ENCODE data around the gene TBC1D14. TPM values are rescaled to one million over a fixed set of nuclear protein-coding genes. Genes with fewer than 3 reads are reported as not detected.

Gene TBC1D14
- total and polyA plus RNA-seq, 9 of the 15 experiments (the other 6 are each of a cell fraction or from before 2014, with no cell fraction given) = 2.1 to 59.6 (median 44.8) TPM

DNA sequence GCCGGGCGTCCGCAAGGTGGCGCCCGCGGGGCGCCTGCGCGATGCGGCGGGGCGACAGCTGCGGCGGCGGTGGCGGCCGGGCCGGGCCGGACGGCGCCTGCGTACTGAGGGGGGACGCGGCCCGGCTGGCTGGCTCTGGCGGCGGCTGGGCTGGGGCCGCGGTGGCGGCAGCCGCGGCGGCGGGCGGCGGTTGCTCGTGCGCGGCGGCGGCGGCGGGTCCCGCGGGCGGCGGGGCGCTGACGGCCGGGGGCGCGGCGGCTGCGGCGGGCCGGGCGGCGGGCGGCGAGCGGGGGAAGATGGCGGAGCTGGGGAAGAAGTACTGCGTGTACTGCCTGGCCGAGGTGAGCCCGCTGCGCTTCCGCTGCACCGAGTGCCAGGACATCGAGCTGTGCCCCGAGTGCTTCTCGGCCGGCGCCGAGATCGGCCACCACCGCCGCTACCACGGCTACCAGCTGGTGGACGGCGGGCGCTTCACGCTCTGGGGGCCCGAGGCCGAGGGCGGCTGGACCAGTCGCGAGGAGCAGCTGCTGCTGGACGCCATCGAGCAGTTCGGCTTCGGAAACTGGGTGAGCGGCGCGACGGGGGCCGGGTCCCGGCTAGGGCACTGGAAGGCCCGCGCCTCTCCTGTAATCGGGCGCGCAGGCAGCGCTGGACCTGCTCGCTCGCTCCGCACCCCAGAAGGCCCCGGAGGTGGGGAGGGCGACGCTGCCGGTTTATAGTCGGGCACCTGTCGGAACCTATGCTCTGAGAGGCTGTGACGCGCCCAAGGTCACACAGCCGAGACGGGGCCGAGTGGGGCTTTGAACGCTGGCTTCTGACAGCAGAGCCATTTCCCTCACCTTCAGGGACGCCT is 133.9 kb downstream of the TBC1D14 start, which contains the start of gene TADA2B (continued):
- peak; percentile 25 to 64; a peak in 1 of 4 replicates for TF ChIP-seq MAZ (CRISPR knock-in tag; conservative IDR thresholded peaks at IDR 0.05 in 1 of 2, IDR thresholded peaks at IDR 0.05 in 1 of 2)
- no peak for TF ChIP-seq ZNF232 (CRISPR knock-in tag; IDR thresholded peaks at IDR 0.05)
- TF ChIP-seq, protein P1, sequence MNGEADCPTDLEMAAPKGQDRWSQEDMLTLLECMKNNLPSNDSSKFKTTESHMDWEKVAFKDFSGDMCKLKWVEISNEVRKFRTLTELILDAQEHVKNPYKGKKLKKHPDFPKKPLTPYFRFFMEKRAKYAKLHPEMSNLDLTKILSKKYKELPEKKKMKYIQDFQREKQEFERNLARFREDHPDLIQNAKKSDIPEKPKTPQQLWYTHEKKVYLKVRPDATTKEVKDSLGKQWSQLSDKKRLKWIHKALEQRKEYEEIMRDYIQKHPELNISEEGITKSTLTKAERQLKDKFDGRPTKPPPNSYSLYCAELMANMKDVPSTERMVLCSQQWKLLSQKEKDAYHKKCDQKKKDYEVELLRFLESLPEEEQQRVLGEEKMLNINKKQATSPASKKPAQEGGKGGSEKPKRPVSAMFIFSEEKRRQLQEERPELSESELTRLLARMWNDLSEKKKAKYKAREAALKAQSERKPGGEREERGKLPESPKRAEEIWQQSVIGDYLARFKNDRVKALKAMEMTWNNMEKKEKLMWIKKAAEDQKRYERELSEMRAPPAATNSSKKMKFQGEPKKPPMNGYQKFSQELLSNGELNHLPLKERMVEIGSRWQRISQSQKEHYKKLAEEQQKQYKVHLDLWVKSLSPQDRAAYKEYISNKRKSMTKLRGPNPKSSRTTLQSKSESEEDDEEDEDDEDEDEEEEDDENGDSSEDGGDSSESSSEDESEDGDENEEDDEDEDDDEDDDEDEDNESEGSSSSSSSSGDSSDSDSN (IDR thresholded peaks at IDR 0.05; ENCODE audit: borderline replicate concordance in 1 of 2, low read depth in 2 of 2, low read length in 2 of 2) = 0 out of 4 replicates have a peak, but pooled peaks of 1 of the 2 experiments have one; percentile 49
- TF ChIP-seq NRF1 (conservative IDR thresholded peaks at IDR 0.05 in 1 of 2, IDR thresholded peaks at IDR 0.05 in 1 of 2) = peak; percentile 17 to 37; a peak in 2 of 4 replicates
- no peak for TF ChIP-seq ZNF717 (CRISPR knock-in tag; IDR thresholded peaks at IDR 0.05)
- peak; percentile 79 for TF ChIP-seq SAP30 (IDR thresholded peaks at IDR 0.05; ENCODE audit: borderline replicate concordance, insufficient read depth, low read depth, low read length, poor library complexity, severe bottlenecking)
- TF ChIP-seq PCBP1 (IDR thresholded peaks at IDR 0.05; ENCODE audit: low read depth, low read length, poor library complexity, severe bottlenecking) = peak; percentile 20
- TF ChIP-seq FOXA1 (IDR thresholded peaks at IDR 0.05; ENCODE audit: borderline replicate concordance) = no peak
- TF ChIP-seq SIX5 (IDR thresholded peaks at IDR 0.05; ENCODE audit: borderline replicate concordance in 1 of 2, insufficient read depth in 1 of 2, low read depth in 1 of 2, low read length in 2 of 2) = no peak
- no peak for TF ChIP-seq BACH1 (tag; IDR thresholded peaks at IDR 0.05)
- TF ChIP-seq NEUROD1 (IDR thresholded peaks at IDR 0.05; ENCODE audit: borderline replicate concordance, low read depth, low read length, partially characterized antibody) = peak; percentile 3
- no peak for TF ChIP-seq ZBTB17 (CRISPR knock-in tag; IDR thresholded peaks at IDR 0.05)
- no peak for TF ChIP-seq GATA2 (CRISPR knock-in tag; IDR thresholded peaks at IDR 0.05)
- no peak for TF ChIP-seq CHAMP1 (IDR thresholded peaks at IDR 0.05)
- TF ChIP-seq KLF16 (IDR thresholded peaks at IDR 0.05) = no peak
- 0 out of 2 replicates have a peak, but pooled peaks have one; percentile 48 for TF ChIP-seq AFF4 (CRISPR knock-in tag; IDR thresholded peaks at IDR 0.05)
- no peak for TF ChIP-seq CBFB (CRISPR knock-in tag; IDR thresholded peaks at IDR 0.05)
- no peak for TF ChIP-seq MCM5 (IDR thresholded peaks at IDR 0.05; ENCODE audit: low read depth)

Measured in K562 (cell line).